ENCODE results near the gene YARS1. TPM values are rescaled to one million over a fixed set of nuclear protein-coding genes. Genes with fewer than 3 reads are reported as not detected.
A peak's percentile ranks its signal among the peaks of the same experiment; 100 is the strongest.

YARS1 gene
- total and polyA plus RNA-seq, 2 of the 13 experiments (the other 11 are each of a cell fraction or from before 2014, with no cell fraction given): 50.1 to 113 TPM

GRCh38 chr1:32746130-32746529, 71.0 kb downstream of the YARS1 start:
- Histone ChIP-seq H3K9ac (ENCODE audit: insufficient read depth, low read depth, low read length) (no peak overlapping the region), H3K9me3 (ENCODE audit: low read length) (no peaks in the 10 kb centered on the region), H3K4me1 (ENCODE audit: insufficient read depth, low read length) (peaks cover 37% of the 10 kb centered on the region), H3K4me2 (ENCODE audit: low read depth, low read length) (no peak overlapping the region), H3K36me3 (replicated peaks in 1 of 2; ENCODE audit: control insufficient read depth in 1 of 2, insufficient read depth in 2 of 2, low read length in 2 of 2) (peaks cover 1 to 3% of the 10 kb centered on the region in 2 experiments; a peak in 2 of 5 replicates), H3K27me3 (ENCODE audit: control insufficient read depth in 1 of 2, insufficient read depth in 2 of 2, low read length in 2 of 2) (no peaks in the 10 kb centered on the region; a peak in 1 of 5 replicates), H4K20me1 (ENCODE audit: insufficient read depth, low read length) (no peaks in the 10 kb centered on the region; the same call in 1 of the 2 replicates), H3K27ac (ENCODE audit: extremely low read length, insufficient read depth, low read length) (no peak overlapping the region), H2AFZ (ENCODE audit: low read length) (no peak overlapping the region), H3K79me2 (ENCODE audit: insufficient read depth, low read length) (peaks cover 40% of the 10 kb centered on the region), H3K4me3 (replicated peaks in 1 of 3; ENCODE audit: insufficient read depth in 1 of 3, low read depth in 2 of 3, low read length in 3 of 3) (no peak overlapping the region)
- FAIRE-seq (no peak), DNase-seq (ENCODE audit: low spot score) (no peak), ATAC-seq (no peak)
- in situ Hi-C loops (cut with HindIII; ENCODE audit: extremely low pct_ligation_motif_present, low pct_unique_long_range_greater_than_20kb): no loop called here
- 94% methylated on average over 9 of the region's 9 CpGs for WGBS (ENCODE audit: low lambda C conversion rate)
- ChIA-PET CTCF (ENCODE audit: low intra/inter-chr PET ratio, low total read pairs) (no interaction called here), POLR2A (interaction anchor here (0.6 to 1.9 kb wide), 3 partner anchors 13 to 34 kb away, joined by 4 to 5 read pairs (median 5); no protein-coding TSS in a partner anchor)
- TSS peak; percentile 13 for BruUV-seq (replicated peaks)
- TF ChIP-seq ZNF142 (CRISPR knock-in tag; IDR thresholded peaks at IDR 0.05) (no peak), ZFP36 (IDR thresholded peaks at IDR 0.05; ENCODE audit: borderline replicate concordance, low read depth, low read length, partially characterized antibody) (peak; percentile 63)
- intact Hi-C loops (cut with micrococcal nuclease; ENCODE audit: unreplicated experiment): no loop called here

Data from HepG2 (cell line).